NCI-H128 (cell line): ENCODE measurements around the gene PRKCQ.
"Not testable (repeated sequence)": the region's sequence is repeated elsewhere in the genome, so short reads cannot be mapped to it uniquely, and the experiment has no call there.

Experiments
- DNase-seq: peaks from one replicate; lab custom pipeline; 2025; ENCODE audit not compliant: unreplicated experiment; lab: John Stamatoyannopoulos, UW

The PRKCQ gene

DNA sequence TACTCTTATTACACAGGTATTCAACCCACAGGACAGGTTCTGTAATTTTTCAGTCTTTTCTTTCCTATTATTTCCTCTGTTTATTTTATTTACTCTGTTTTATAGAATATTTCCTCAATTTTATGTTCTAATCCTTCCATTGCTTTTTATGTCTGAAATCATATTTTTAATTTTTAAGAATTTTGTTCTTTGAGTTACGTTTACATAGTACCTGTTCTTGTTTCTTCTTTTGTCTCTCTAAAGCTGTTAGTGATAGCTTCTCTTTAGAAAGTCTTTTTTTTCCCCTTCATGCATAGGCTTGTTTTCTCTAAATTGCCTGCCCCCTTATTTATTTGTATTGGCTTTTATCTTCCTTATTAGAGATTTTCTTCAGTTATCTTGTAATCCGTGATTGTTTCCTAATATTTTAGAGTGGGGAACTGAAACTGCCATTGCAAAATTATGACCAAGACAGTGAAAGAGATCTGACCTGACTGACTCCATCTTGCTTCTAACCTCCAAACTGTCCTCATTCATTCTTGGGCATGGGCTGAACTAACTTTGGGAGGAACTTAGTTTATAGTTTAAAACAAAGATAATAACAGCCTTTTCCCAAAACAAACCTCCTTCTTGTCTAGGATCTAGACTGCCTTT is 189.7 kb downstream of the PRKCQ start:
- DNase-seq = no peak

DNA sequence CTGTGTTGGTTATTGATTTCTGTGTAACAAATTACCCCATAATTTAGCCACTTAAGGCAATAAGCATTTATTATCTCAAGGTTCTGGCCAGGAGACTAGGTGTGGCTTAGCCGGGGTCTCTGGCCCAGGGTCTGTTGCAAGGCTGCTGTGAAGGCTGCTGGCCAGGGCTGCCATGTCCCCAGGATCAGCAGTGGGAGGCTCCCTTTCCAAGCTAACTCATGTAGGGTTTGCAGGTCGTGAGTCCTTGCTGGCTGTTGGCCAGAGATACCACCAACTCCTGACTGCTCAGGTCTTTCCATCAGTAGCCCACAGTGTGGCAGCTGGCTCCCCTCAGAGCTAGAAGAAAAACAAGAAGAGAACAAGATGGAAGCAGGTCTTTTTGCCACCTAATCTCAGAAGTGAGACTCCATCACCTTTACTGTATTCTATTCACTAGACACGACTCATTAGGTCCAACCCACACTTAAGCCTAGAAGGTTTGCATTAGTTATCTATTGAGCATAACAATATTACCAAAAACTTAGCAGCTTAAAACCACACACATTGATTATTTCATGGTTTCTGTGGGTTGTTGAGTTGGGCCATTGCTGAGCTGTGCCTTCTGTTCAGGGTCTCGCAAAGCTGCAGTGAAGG is 191.7 kb downstream of the PRKCQ start:
- DNase-seq = no peak

DNA sequence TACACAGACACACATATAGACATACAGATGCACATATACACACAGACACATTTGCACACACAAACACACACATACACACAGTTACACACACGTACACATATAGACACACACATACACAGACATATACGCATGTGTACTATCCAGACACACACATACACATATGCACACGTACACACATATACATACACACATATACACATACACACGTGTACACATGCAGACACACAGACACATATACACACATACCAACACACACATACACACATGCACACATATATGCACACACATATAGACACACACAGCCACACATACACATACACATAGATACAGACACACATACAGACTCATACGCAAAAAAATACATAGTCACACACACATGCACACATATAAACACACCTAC is 193.1 kb downstream of the PRKCQ start:
- no peak for DNase-seq

DNA sequence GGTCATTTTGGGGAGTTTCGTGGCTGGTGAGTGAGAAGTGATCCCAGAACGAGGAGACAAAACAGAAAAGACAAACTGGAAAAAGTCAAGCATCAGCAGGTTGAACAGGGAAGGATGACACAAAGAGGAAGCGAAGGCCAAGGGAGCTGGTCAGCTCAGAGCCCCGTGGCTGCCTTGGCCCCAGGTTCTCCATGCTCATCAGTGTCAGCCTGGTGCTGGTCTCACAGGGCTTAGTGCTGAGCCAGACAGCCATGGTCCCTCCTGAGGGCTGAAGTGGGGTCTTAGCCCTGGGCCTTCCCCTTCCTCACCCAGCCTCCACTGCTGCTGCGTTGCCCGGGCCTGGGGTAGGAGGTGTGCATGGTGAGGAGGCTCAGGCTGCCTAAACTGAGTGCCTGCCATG is 193.7 kb downstream of the PRKCQ start:
- DNase-seq = no peak

DNA sequence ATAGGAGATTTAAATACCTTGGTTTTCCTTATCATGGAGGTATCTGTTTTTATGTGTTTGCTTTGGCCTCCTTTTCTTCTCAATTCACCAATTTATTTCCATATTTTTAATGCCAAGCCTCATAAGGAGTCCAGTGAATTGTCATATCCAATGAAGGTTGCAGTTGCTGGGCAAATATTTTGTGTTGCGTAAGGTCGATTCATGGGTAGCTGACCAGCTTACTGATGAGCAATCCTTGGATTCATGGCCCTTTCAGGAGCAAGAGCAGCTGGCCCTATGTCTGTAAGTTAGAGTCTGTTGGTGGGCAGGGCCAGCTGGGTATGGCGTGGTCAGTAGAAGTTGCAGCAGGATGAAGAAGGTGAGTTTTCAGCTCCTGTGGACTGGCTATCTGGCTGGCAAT is 194.4 kb downstream of the PRKCQ start:
- no peak for DNase-seq

DNA sequence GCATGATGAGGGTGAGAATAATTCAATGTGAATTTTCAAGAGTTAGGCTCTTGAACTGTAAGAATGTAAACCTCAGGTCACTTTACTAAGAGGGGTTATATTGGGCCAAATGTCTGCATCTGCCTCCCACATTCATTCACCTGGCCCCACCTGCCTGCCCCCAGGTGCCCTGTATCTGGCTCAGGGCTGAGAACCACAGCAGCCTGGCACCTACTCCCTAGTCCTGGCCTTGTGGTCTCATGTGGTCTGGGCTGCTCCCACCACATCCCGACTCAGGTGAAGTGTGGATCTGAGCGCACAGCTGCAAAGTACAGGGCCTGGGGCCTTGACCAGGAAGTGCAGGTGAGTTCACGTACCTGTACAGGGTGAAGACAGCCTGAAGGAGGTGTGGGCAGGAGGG is 195.2 kb downstream of the PRKCQ start:
- no peak for DNase-seq

DNA sequence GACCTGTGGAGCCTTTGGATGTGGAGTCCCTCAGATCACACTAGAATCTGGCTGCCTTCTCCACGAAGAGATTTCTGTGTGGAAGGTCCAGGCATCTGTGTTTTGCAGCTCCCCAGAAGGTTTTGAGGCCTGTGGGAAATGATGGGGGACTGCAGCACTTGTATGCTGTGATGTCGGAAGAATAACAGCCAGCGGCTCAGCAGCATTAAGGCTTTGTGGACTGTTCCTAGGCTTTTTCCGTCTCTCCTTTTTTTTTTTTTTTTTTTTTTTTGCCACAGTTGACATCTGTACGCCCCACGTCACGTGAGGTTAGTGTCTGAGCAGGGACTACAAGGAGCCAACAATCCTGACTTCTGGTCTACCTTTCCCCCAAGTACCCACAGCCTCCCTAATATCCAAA is 196.0 kb downstream of the PRKCQ start:
- no peak for DNase-seq

DNA sequence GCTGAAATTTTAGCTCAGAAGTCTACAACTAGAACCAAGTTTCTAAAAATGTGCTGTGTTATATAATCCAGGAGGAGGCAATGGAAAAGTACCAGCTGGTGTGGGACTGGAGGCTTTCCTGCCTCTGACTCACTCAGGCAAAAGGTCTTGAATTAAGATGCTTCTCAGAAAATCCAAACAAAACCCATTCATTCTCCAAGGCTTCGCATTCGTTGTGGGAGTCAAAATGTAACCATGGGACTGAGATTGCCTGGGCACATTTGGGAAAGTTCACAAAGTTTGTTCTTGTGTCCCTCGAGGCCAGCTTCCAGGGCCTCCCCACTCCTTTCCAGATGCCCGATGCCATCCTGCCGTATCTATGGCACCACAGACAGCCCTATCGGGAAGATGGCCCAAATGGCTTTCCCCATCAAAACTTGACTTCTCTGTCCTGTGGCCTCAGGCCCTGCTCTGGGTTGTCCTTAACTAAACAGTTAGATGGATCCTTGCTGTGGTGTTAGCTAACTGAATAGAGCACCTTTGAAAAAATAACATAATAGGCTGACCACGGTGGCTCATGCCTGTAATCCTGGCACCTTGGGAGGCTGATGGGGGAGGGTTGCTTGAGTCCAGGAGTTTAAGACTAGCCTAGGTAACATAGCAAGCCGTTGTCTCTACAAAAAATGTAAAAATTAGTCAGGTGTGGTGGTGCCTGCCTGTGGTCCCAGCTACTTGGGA is 196.8 kb downstream of the PRKCQ start:
- DNase-seq = no peak

DNA sequence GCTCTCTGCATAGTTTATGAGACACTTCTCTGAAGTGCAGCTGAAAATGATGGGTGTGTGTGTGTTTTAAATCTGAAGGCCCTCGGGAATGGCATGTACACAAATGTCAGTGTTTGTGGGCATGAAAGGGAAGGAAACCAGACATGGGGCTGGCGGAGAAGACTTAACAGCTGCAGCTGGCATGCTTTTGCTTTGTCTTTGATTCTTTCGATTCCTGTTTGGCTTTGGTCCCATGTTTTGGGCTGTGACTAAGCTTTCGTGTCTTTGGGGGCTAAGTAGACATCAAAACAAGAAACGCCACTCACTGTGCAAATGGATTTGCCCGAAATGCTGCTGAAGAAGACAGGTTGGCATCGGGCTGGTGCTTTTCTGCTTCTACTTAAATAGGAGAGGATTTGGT is 198.0 kb downstream of the PRKCQ start:
- DNase-seq = no peak

DNA sequence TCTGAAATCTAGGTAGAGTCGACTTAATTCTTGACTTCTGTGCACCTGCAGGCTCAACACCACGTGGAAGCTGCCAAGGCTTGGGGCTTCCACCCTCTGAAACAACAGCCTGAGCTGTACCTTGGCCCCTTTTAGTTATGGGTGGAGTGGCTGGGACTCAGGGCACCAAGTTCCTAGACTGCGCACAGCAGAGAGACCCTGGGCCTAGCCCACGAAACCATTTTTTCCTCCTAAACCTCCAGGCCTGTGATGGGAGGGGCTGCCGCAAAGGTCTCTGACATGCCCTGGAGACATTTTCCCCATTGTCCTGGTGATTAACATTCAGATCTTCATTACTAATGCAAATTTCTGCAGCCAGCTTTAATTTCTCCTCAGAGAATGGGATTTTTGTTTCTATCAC is 199.6 kb downstream of the PRKCQ start:
- DNase-seq = not testable (repeated sequence)

DNA sequence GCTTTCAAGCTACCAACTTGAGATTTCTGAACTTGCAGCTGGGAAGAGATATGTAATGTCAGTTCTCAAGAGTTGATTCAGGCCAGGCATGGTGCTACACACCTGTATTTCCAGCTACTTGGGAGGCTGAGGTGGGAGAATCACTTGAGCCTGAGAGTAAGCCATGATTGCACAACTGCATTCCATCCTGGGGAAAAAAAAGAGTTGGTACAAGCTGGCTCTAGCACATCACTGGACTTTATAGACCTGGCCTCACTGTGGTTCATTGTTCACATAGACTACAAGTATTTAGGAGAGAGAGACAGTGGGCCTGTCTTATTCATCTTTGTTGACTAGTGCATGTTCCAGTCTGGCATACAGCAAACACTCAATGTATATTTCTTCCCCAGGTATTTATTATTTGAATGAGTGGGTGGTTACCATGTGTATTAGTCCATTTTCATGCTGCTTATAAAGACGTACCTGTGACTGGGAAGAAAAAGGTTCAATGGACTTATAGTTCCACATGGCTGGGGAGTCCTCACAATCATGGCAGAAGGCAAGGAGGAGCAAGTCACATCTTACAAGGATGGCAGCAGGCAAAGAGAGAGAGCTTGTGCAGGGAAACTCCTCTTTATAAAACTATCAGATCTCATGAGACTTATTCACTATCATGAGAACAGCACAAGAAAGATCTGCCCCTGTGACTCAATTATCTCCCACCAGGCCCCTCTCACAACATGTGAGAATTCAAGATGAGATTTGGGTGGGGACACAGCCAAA is 200.9 kb downstream of the PRKCQ start:
- DNase-seq = no peak
